GM19351 (cell line): ENCODE measurements around the gene SUSD6.
"Not testable (repeated sequence)": the region's sequence is repeated elsewhere in the genome, so short reads cannot be mapped to it uniquely, and the experiment has no call there.

Experiments used
- ATAC-seq: cut with Tn5 transposase; IDR thresholded peaks from one replicate; pipeline ENCODE4 v1.9.1; 2021; ENCODE audit warnings: mild to moderate bottlenecking, moderate library complexity; ENCODE audit not compliant: unreplicated experiment

The SUSD6 gene

GRCh38 chr14:69620211-69620611 lies 8.8 kb downstream of the SUSD6 start:
- no peak for ATAC-seq

- no peak for ATAC-seq
Measured at GRCh38 chr14:69620981-69621380, 9.6 kb downstream of the SUSD6 start.

DNA sequence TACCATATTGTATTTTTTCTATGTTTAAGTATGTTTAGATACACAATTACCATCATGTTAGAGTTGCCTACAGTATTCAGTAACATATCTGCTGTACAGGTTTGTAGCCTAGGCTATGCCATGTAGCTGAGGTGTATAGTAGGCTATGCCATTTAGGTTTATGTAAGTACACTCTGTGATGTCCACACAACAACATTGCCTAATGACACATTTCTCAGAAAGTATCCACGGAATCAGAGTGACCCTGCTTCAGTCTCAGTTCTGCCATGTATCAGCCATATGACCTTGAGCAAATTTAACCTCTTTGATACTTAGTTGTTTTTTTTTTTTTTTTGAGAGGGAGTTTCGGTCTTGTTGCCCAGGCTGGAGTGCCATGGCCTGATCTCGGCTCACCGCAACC lies 12.7 kb downstream of the SUSD6 start:
- ATAC-seq = no peak

DNA sequence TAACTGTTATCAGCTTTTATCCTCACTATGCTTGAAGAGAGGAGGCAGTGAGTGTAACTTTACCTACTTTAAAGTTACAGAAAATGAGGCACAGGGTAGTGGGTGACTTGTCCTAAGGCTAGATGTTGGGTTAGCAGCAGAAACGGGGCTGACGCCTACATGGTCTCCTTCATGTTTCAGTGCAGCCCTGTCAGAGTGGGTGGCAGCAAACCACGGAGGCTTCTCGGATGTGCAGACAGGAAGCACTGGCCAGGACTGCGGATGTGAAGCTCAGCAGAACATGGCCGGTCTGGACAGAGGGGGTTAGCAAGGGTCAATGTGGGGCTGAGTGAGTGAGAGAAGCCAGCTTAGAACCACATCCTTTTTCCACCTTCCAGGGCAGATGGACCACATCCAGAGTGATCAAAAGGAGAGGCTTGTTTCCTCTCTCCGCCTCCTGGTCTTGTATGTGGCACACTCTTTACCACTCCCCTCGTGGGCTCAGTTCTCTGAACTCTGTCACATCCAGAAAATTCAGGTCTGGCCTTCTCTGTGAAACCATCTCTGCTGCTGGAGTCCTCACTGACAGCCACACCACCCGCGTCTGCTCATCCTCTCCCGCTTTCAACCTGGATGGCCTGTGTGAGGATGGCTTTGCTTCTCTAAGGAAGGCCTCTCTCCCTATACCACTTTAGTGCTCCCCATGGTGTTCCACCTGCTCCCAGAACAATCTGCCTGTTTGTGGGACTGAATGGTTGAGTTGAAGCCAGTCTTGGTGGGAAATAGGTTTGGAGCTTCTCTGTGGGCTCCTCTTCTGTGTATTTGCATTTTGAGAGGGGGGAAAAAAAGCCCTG lies 14.1 kb downstream of the SUSD6 start:
- peak; percentile 90 for ATAC-seq

GRCh38 chr14:69626132-69626500 lies 14.7 kb downstream of the SUSD6 start:
- ATAC-seq = no peak

DNA sequence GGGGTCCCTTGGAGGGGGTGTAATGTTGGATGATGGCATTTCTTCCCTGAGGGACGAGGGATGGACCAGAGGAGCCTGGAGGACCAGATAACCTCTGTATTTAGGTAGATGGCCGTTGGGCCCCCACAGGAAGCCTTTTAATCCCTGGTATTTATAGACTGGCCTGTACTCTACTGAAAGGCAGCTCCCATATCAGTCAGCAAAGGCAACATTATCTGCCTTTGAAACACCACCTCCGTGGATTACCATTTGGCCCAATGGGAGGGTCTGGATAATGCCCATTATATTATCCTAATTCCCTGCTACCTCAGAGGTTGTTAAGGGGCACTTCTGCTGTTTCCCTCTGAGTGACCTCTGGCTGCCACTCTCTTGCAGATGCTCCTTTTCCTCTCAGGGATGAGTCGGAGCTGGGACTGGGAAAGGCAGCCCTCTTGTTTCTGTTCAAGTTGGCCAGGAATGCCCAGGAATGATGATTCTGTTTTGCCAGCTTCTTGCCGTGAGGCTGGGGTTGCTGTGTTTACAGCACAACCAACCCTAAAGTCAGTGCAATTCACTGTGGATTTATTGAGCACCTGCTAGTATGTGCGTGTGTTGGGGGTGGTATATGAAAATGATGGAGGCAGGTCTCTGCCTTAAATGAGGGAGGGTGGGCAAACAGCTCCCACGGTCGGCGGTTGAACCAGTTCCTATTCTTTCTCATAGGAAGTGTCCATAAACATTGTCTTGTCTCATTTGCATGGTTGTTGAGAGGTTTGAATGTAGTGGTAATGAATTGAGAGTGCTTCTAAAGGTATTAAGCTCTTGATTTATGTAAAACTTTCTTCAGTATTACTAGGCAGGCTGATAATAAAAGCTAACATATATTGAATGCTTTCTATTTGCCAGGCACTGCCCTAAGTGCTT lies 18.1 kb downstream of the SUSD6 start:
- ATAC-seq = peak; percentile 32

- ATAC-seq = no peak
Measured at GRCh38 chr14:69630360-69630759, 19.0 kb downstream of the SUSD6 start.

GRCh38 chr14:69631509-69631908 lies 20.1 kb downstream of the SUSD6 start:
- ATAC-seq = no peak

GRCh38 chr14:69632164-69632563 lies 20.8 kb downstream of the SUSD6 start:
- no peak for ATAC-seq

DNA sequence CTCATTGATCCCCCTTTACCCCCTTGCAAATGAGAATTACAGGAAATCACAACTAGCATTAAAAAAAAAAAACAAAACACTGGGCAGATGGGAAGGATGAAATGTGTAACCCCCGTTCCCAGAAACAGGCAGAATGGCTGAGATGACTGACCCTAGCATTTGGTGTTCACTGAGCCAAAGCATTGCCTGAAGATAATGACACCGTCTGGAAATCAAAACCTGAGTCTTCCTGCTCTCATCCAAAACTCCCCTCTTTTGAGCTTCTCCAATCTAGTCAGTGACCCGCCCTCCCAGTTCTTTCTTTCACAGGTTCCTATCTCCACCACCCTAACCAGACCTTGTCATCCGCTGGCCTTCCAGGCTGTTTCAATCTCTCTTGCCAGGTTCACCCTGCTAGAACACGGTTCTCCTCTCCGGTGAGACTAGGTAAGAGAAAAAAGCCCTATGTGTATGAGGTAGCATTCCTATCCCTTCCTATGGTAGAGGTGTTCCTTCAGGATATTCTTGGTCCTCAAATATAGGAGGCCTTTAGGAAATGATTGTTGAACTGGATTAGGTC lies 21.3 kb downstream of the SUSD6 start:
- no peak for ATAC-seq

GRCh38 chr14:69633238-69633637 lies 21.8 kb downstream of the SUSD6 start:
- ATAC-seq = no peak

- no peak for ATAC-seq
Measured at GRCh38 chr14:69635981-69636639, 24.7 kb downstream of the SUSD6 start.

DNA sequence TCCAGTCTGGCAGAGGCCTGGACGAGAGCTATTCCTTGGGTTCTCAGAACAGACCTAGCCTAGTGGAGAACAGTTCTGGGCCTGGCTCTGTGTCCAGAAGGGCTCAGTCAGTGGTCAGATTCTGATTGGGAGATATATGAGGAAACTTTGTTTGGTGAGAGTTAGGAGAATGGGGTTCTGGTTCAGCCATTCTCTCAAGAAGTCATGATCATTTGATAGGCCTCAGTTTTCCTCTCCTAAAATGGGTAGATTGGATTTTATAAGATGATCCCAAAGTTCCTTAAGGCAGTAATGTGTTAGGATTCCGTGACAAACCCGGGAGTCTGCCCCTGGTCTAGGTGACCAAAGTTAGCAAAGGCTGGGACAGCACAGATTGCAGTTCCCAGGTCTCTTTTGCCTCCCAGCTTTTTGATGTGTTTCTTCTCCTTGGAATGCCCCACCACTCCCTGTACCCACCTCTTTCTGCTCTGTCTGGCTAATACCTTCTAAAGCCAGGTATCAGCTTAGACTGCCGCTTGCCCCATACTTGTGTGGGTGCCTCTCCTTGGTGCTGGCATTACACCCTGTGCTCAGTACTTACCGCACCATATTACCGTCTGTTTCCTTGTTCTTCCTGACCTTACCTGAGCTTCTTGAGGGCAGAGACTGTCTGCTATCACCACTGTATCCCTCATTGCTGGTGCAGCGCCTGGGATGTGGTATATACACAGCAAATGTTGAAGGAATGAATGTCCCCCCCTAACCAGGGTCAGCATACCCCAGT lies 25.5 kb downstream of the SUSD6 start:
- ATAC-seq = no peak

GRCh38 chr14:69637503-69638031 lies 26.2 kb downstream of the SUSD6 start:
- ATAC-seq = no peak

GRCh38 chr14:69640931-69641330 lies 29.5 kb downstream of the SUSD6 start:
- no peak for ATAC-seq

GRCh38 chr14:69642212-69642793 lies 30.9 kb downstream of the SUSD6 start:
- not testable (repeated sequence) for ATAC-seq

DNA sequence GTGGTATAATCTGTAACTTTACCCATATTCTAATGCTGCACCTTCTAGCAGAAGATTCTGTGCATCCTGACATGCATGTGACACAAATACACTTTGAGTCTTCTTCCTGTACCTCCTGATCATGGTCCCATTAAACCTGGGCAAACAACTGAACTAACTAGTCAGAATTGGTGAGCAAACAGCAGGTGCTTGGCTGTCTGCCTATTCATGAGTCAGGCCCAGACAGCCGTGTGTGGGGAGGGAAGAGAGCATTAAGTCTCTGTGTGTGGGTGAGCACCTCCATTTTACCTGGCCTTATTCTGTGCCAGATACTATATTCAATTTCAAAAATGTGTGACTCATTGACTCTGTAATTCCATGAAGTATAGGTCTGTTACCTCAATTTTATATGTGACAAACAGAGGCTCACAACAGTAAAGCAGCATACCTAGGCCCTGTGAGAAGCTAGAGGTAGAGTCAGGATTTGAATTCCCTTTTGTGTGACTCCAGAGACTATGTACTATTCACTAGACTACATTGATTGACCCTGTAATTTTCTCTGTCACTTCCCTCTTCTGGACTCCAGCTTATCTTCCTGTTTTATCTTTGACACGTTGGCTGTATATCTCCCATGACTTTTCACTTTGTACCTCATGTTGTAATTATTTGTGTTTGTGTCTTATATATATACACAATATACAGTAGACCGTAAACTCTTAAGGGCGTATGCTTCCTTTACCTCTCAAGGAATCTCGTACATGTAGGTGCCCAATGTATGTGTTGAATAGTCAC lies 32.2 kb downstream of the SUSD6 start:
- ATAC-seq = no peak

GRCh38 chr14:69644814-69645213 lies 33.4 kb downstream of the SUSD6 start:
- no peak for ATAC-seq

- ATAC-seq = no peak
Measured at GRCh38 chr14:69647213-69647612, 35.8 kb downstream of the SUSD6 start.
